Loucy (cell line): ENCODE results near the gene NPTXR.
A peak's percentile ranks its signal among the peaks of the same experiment; 100 is the strongest.

Experiments
- H2AFZ ChIP-seq: fragments of 200-600 bp; sonication (generic); 2 replicates; pipeline ENCODE4 v1.6.0; 2016; ENCODE audit warnings: antibody characterized with exemption, mild to moderate bottlenecking, low read length, moderate library complexity
- H3F3A ChIP-seq: fragments of 200-600 bp; 2 replicates; pipeline ENCODE4 v1.6.0; 2016; ENCODE audit warnings: antibody characterized with exemption, low read depth, mild to moderate bottlenecking
- H3K27me3 ChIP-seq: fragments of 200-600 bp; sonication (generic); 2 replicates; pipeline ENCODE4 v1.6.1; 2014; ENCODE audit warnings: low read length, mild to moderate bottlenecking; ENCODE audit not compliant: insufficient read depth, poor library complexity, severe bottlenecking
- H3K36me3 ChIP-seq: fragments of 200-600 bp; sonication (generic); 2 replicates; pipeline ENCODE4 v1.6.1; 2016; ENCODE audit warnings: low read length; ENCODE audit not compliant: insufficient read depth
- H3K4me1 ChIP-seq: fragments of 200-600 bp; sonication (generic); 2 replicates; pipeline ENCODE4 v1.5.1; 2014; ENCODE audit warnings: low read length, mild to moderate bottlenecking; ENCODE audit not compliant: insufficient read depth, poor library complexity, severe bottlenecking
- H3K4me2 ChIP-seq: fragments of 200-600 bp; sonication (generic); 2 replicates; pipeline ENCODE4 v1.6.0; 2014; ENCODE audit warnings: antibody characterized with exemption, low read length, low read depth, mild to moderate bottlenecking; ENCODE audit not compliant: poor library complexity, severe bottlenecking
- H3K4me3 ChIP-seq: fragments of 200-600 bp; sonication (generic); 2 replicates; pipeline ENCODE4 v1.5.1; 2014; ENCODE audit warnings: low read length, mild to moderate bottlenecking, mixed read lengths; ENCODE audit not compliant: poor library complexity, severe bottlenecking
- H3K79me2 ChIP-seq: fragments of 200-600 bp; sonication (generic); 2 replicates; pipeline ENCODE4 v1.6.1; 2014; ENCODE audit warnings: low read length; ENCODE audit not compliant: insufficient read depth
- H3K9ac ChIP-seq: fragments of 200-600 bp; sonication (generic); 2 replicates; pipeline ENCODE4 v1.6.0; 2014; ENCODE audit warnings: mild to moderate bottlenecking, low read depth, low read length, moderate library complexity; ENCODE audit not compliant: poor library complexity, severe bottlenecking
- H3K9me2 ChIP-seq: fragments of 200-600 bp; sonication (generic); replicated peaks from 2 replicates; pipeline ENCODE4 v1.6.1; 2016; ENCODE audit warnings: low read depth, low read length, mixed read lengths
- H3K9me3 ChIP-seq: fragments of 200-600 bp; sonication (generic); 2 replicates; pipeline ENCODE4 v1.6.1; 2014; ENCODE audit warnings: mild to moderate bottlenecking, antibody characterized with exemption, low read length, low read depth; ENCODE audit not compliant: insufficient read depth
- H4K20me1 ChIP-seq: fragments of 200-600 bp; sonication (generic); 2 replicates; pipeline ENCODE4 v1.6.0; 2014; ENCODE audit warnings: antibody characterized with exemption, low read length, mild to moderate bottlenecking; ENCODE audit not compliant: insufficient read depth, poor library complexity, severe bottlenecking
- CTCF ChIP-seq: fragments of 200-600 bp; sonication (generic); conservative IDR thresholded peaks from 2 replicates; pipeline ENCODE4 v1.5.1; 2014; ENCODE audit warnings: mild to moderate bottlenecking, antibody characterized with exemption, low read length
- EZH2phosphoT487 ChIP-seq: fragments of 200-600 bp; IDR thresholded peaks from 2 replicates; pipeline ENCODE4 v1.6.1; 2018; ENCODE audit warnings: antibody characterized with exemption, mild to moderate bottlenecking, moderate library complexity, borderline replicate concordance

NPTXR gene

GRCh38 chr22:38868886-38869381, 25.1 kb upstream of the NPTXR start:
- H3F3A ChIP-seq = no peaks in the 10 kb centered on the region
- peaks cover 27% of the 10 kb centered on the region for H3K4me1 ChIP-seq
- H3K27me3 ChIP-seq = no peaks in the 10 kb centered on the region
- H3K9ac ChIP-seq = no peak overlapping the region
- H3K9me2 ChIP-seq = no peaks in the 10 kb centered on the region
- peaks cover 38% of the 10 kb centered on the region for H4K20me1 ChIP-seq
- H3K79me2 ChIP-seq = peaks cover 19% of the 10 kb centered on the region
- peaks cover 3% of the 10 kb centered on the region; the same call in 1 of the 2 replicates for H3K36me3 ChIP-seq
- TF ChIP-seq CTCF (peak; percentile 86), EZH2phosphoT487 (no peak)
- no peaks in the 10 kb centered on the region for H3K9me3 ChIP-seq
- H3K4me3 ChIP-seq = no peak overlapping the region
- no peak overlapping the region for H3K4me2 ChIP-seq
- no peak overlapping the region for H2AFZ ChIP-seq

- Histone ChIP-seq H3K9me2 (no peaks in the 10 kb centered on the region), H3K4me2 (no peak overlapping the region), H4K20me1 (peaks cover 38% of the 10 kb centered on the region), H3K9me3 (no peaks in the 10 kb centered on the region), H3K9ac (no peak overlapping the region), H3K4me1 (peaks cover 27% of the 10 kb centered on the region), H3K36me3 (peaks cover 3% of the 10 kb centered on the region; the same call in 1 of the 2 replicates), H3K79me2 (peaks cover 19% of the 10 kb centered on the region), H3K4me3 (no peak overlapping the region), H3K27me3 (no peaks in the 10 kb centered on the region), H3F3A (no peaks in the 10 kb centered on the region), H2AFZ (no peak overlapping the region)
- TF ChIP-seq CTCF (no peak), EZH2phosphoT487 (no peak)
These were observed 24.5 kb upstream of the NPTXR start for GRCh38 chr22:38868286-38868721.

GRCh38 chr22:38867471-38868285, 23.9 kb upstream of the NPTXR start:
- Histone ChIP-seq H4K20me1 (peaks cover 38% of the 10 kb centered on the region), H3K79me2 (peaks cover 19% of the 10 kb centered on the region), H3K27me3 (no peaks in the 10 kb centered on the region), H2AFZ (no peak overlapping the region), H3K9me2 (no peaks in the 10 kb centered on the region), H3K4me1 (peaks cover 21% of the 10 kb centered on the region), H3K9ac (no peak overlapping the region), H3K9me3 (no peaks in the 10 kb centered on the region), H3K36me3 (peaks cover 3% of the 10 kb centered on the region; the same call in 1 of the 2 replicates), H3K4me3 (no peak overlapping the region), H3F3A (no peaks in the 10 kb centered on the region), H3K4me2 (no peak overlapping the region)
- no peak for TF ChIP-seq EZH2phosphoT487
- TF ChIP-seq CTCF = no peak
